HEK293T (cell line): Measurements from ENCODE around the gene GPR39.

Source experiments
- ARNT ChIP-seq: fragments of 450-650 bp; IDR thresholded peaks from 2 replicates; pipeline ENCODE4 v1.6.1; 2017; ENCODE audit warnings: mild to moderate bottlenecking
- BHLHE40 ChIP-seq: fragments of 450-650 bp; IDR thresholded peaks from 2 replicates; pipeline ENCODE4 v1.6.1; 2016; ENCODE audit warnings: mild to moderate bottlenecking, moderate library complexity, borderline replicate concordance
- ELF4 ChIP-seq: fragments of 450-650 bp; IDR thresholded peaks from 2 replicates; pipeline ENCODE4 v1.6.1; 2017; ENCODE audit warnings: antibody characterized with exemption
- FOXA1 ChIP-seq: fragments of 450-650 bp; IDR thresholded peaks from 2 replicates; pipeline ENCODE4 v1.6.1; 2016; ENCODE audit warnings: mild to moderate bottlenecking
- FOXK2 ChIP-seq: fragments of 450-650 bp; IDR thresholded peaks from 2 replicates; pipeline ENCODE4 v1.6.1; 2016; ENCODE audit warnings: mild to moderate bottlenecking
- FOXM1 ChIP-seq: fragments of 450-650 bp; IDR thresholded peaks from 2 replicates; pipeline ENCODE4 v1.6.1; 2017; ENCODE audit warnings: mild to moderate bottlenecking, borderline replicate concordance
- L3MBTL2 ChIP-seq: fragments of 450-650 bp; conservative IDR thresholded peaks from 2 replicates; pipeline ENCODE4 v1.6.1; 2016; ENCODE audit warnings: mild to moderate bottlenecking
- SP1 ChIP-seq: fragments of 450-650 bp; IDR thresholded peaks from 2 replicates; pipeline ENCODE4 v1.6.1; 2017
- SUZ12 ChIP-seq: fragments of 450-650 bp; IDR thresholded peaks from 2 replicates; pipeline ENCODE4 v1.6.1; 2016; ENCODE audit warnings: mild to moderate bottlenecking
- TARDBP ChIP-seq: fragments of 450-650 bp; IDR thresholded peaks from 2 replicates; pipeline ENCODE4 v1.6.1; 2016
- ZNF384 ChIP-seq: fragments of 450-650 bp; IDR thresholded peaks from 2 replicates; pipeline ENCODE4 v1.6.1; 2016
- TF ChIP-seq, protein P1 (sequence below): fragments of 450-650 bp; IDR thresholded peaks from 2 replicates; pipeline ENCODE4 v1.6.1; 2016

DNA sequence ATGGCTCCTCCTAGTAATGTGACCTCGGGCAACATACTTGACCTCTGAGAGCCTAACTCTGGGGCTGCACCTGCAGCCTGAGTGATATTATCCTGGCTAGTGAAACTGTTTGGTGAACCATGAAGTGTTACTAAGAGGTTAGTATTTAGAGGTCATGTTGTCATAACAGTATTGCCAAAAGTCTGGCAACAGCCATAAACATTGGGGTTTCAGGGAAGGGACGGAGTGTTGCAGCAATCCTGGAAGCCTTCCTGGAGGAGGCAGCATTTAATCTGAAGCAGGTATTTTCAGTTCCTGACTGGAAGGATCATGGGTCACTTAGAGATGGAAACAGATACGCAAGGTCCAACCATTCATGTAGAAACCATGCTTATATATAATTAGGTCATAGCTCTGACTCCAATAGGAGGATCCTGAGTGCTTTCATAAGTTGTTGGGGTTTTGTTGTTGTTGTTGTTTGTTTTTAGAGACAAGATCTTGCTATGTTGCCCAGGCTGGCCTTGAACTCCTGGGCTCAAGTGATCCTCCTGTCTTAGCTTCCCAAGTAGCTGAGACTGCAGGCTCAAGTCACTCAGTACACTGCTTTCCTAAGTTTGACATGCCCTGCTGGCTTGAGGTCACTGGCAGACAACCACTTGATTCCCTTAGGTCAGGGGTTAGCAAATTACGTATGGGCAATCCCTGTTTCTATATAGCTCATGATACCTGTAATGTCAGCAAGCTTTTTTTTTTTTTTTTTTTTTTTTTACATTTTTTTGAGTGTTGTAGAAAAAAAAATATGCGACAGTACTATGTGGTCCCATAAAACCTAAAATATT lies 21.5 kb downstream of the GPR39 start:
- TF ChIP-seq ZNF384: no peak
- no peak for TF ChIP-seq ELF4
- no peak for TF ChIP-seq FOXA1
- no peak for TF ChIP-seq SP1
- no peak for TF ChIP-seq L3MBTL2
- no peak for TF ChIP-seq BHLHE40
- TF ChIP-seq ARNT: no peak
- TF ChIP-seq TARDBP: no peak
- TF ChIP-seq FOXM1: no peak
- TF ChIP-seq, protein P1, sequence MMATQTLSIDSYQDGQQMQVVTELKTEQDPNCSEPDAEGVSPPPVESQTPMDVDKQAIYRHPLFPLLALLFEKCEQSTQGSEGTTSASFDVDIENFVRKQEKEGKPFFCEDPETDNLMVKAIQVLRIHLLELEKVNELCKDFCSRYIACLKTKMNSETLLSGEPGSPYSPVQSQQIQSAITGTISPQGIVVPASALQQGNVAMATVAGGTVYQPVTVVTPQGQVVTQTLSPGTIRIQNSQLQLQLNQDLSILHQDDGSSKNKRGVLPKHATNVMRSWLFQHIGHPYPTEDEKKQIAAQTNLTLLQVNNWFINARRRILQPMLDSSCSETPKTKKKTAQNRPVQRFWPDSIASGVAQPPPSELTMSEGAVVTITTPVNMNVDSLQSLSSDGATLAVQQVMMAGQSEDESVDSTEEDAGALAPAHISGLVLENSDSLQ: no peak
- no peak for TF ChIP-seq FOXK2
- no peak for TF ChIP-seq SUZ12
